HepG2 (cell line): ENCODE results near the gene RPL27A. TPM values are rescaled to one million over a fixed set of nuclear protein-coding genes. Genes with fewer than 3 reads are reported as not detected.

Experiments
- ATAC-seq: fragments of 200-7000 bp; cut with Tn5 transposase; 3 replicates; pipeline ENCODE4 v1.9.1; 2020; ENCODE audit warnings: mild to moderate bottlenecking, moderate library complexity
- BruUV-seq: library from RNA; stranded (reverse); fragments of 400-500 nt; replicated peaks from 2 replicates; lab custom pipeline; 2021; lab: Mats Ljungman, UMichigan
- CTCF ChIA-PET: fragments of 300-600 bp; formaldehyde crosslinking; extraction: SDS; loops from one replicate; lab custom pipeline; 2021; ENCODE audit warnings: low total read pairs, inconsistent platforms, low intra/inter-chr PET ratio; lab: Yijun Ruan, JAX
- POLR2A ChIA-PET: fragments of 350-600 bp; sonication (Branson Sonifier 250); formaldehyde crosslinking; loops from one replicate; lab custom pipeline; 2020; ENCODE audit warnings: antibody characterized with exemption, inconsistent platforms; lab: Yijun Ruan, JAX
- DNase-seq: peaks from one replicate; pipeline ENCODE4 v3.0.0-alpha.2; 2015; ENCODE audit warnings: low spot score
- FAIRE-seq: peaks from 3 replicates; lab custom pipeline; 2011; peaks lifted over from hg19 to GRCh38; lab: Jason Lieb, UNC
- H2AFZ ChIP-seq: one replicate; pipeline ENCODE4 v1.6.1; 2011; ENCODE audit warnings: low read length, inconsistent platforms
- H3K27ac ChIP-seq: fragments of 300-600 bp; 3 replicates; pipeline ENCODE4 v1.8.0; 2011; ENCODE audit warnings: mixed run types, mild to moderate bottlenecking, mixed read lengths, low read length, inconsistent platforms; ENCODE audit not compliant: insufficient read depth; ENCODE audit errors: extremely low read length
- H3K27me3 ChIP-seq, 2 experiments: fragments of 200-600 bp in 1 of 2; 2 replicates in 1 of 2; 3 replicates in 1 of 2; pipeline versions ENCODE4 v1.6.0 to v1.8.0; 2011; ENCODE audit warnings: low read length in 2 of 2, mild to moderate bottlenecking in 2 of 2, moderate library complexity in 2 of 2, inconsistent platforms in 1 of 2; ENCODE audit not compliant: insufficient read depth in 2 of 2, control insufficient read depth in 1 of 2
- H3K36me3 ChIP-seq, 2 experiments: fragments of 200-600 bp in 1 of 2; replicated peaks in 1 of 2; 2 replicates in 1 of 2; 3 replicates in 1 of 2; pipeline versions ENCODE4 v1.5.1 to v1.8.0; 2011; ENCODE audit warnings: low read length in 2 of 2, inconsistent platforms in 1 of 2; ENCODE audit not compliant: insufficient read depth in 2 of 2, control insufficient read depth in 1 of 2
- H3K4me1 ChIP-seq: 2 replicates; pipeline ENCODE4 v1.5.1; 2012; ENCODE audit warnings: low read length, inconsistent platforms; ENCODE audit not compliant: insufficient read depth
- H3K4me2 ChIP-seq: 2 replicates; pipeline ENCODE4 v1.6.0; 2011; ENCODE audit warnings: low read depth, low read length, inconsistent platforms
- H3K4me3 ChIP-seq, 3 experiments: fragments of 200-600 bp in 1 of 3; sonication (generic), shearing (Covaris generic) in 1 of 3; replicated peaks in 1 of 3; 2 replicates each; pipeline ENCODE4 v1.5.1; 2011 to 2016; ENCODE audit warnings: low read length in 3 of 3, inconsistent platforms in 2 of 3, low read depth in 2 of 3, mild to moderate bottlenecking in 2 of 3, control low read depth in 1 of 3, mixed read lengths in 1 of 3; ENCODE audit not compliant: insufficient read depth in 1 of 3
- H3K79me2 ChIP-seq: one replicate; pipeline ENCODE4 v1.6.1; 2011; ENCODE audit warnings: low read length, inconsistent platforms; ENCODE audit not compliant: insufficient read depth
- H3K9ac ChIP-seq: 2 replicates; pipeline ENCODE4 v1.6.0; 2011; ENCODE audit warnings: mild to moderate bottlenecking, low read depth, low read length, inconsistent platforms; ENCODE audit not compliant: insufficient read depth
- H3K9me3 ChIP-seq: 2 replicates; pipeline ENCODE4 v1.5.1; 2012; ENCODE audit warnings: mild to moderate bottlenecking, low read length
- H4K20me1 ChIP-seq: 2 replicates; pipeline ENCODE4 v1.6.0; 2011; ENCODE audit warnings: inconsistent platforms, mild to moderate bottlenecking, low read length, moderate library complexity; ENCODE audit not compliant: insufficient read depth
- HNF4G ChIP-seq, 2 experiments: sonication (generic) in 1 of 2; formaldehyde crosslinking in 1 of 2; IDR thresholded peaks; 2 replicates each; pipeline versions ENCODE4 v1.4.0 to v1.6.1; 2011 to 2020; ENCODE audit warnings: borderline replicate concordance in 2 of 2, low read depth in 2 of 2, mild to moderate bottlenecking in 2 of 2, low read length in 1 of 2, missing genetic modification reagents in 1 of 2, moderate library complexity in 1 of 2
- HNRNPK ChIP-seq: fragments of 200-400 bp; formaldehyde crosslinking; IDR thresholded peaks from 2 replicates; pipeline ENCODE4 v1.6.1; 2018; ENCODE audit warnings: low read length, low read depth, moderate library complexity, mild to moderate bottlenecking; ENCODE audit not compliant: poor library complexity, severe bottlenecking
- HNRNPUL1 ChIP-seq: fragments of 200-400 bp; formaldehyde crosslinking; IDR thresholded peaks from 2 replicates; pipeline ENCODE4 v1.6.1; 2017; ENCODE audit warnings: low read depth, mild to moderate bottlenecking, low read length, moderate library complexity
- IRX3 ChIP-seq: sonication (generic); formaldehyde crosslinking; IDR thresholded peaks from 2 replicates; pipeline ENCODE4 v1.8.1; 2023; ENCODE audit warnings: mild to moderate bottlenecking, low read depth, missing genetic modification reagents, borderline replicate concordance
- MAFF ChIP-seq: IDR thresholded peaks from 2 replicates; pipeline ENCODE4 v1.6.1; 2011; ENCODE audit warnings: low read depth, low read length, improper control_type of control experiment
- MAFK ChIP-seq, 2 experiments: IDR thresholded peaks in 1 of 2; conservative IDR thresholded peaks in 1 of 2; 2 replicates each; pipeline ENCODE4 v1.6.1; 2011; ENCODE audit warnings: improper control_type of control experiment in 2 of 2, low read length in 2 of 2
- MEIS2 ChIP-seq: sonication (generic); formaldehyde crosslinking; IDR thresholded peaks from 2 replicates; pipeline ENCODE4 v1.9.0; 2021; ENCODE audit warnings: mild to moderate bottlenecking, missing genetic modification reagents
- MYC ChIP-seq: sonication (generic); formaldehyde crosslinking; IDR thresholded peaks from 2 replicates; pipeline ENCODE4 v1.9.0; 2021; ENCODE audit warnings: missing genetic modification reagents, borderline replicate concordance
- PITX1 ChIP-seq: sonication (generic); formaldehyde crosslinking; IDR thresholded peaks from 2 replicates; pipeline ENCODE4 v1.5.1; 2020; ENCODE audit warnings: mild to moderate bottlenecking, missing genetic modification reagents
- RFXANK ChIP-seq: IDR thresholded peaks from 2 replicates; pipeline ENCODE4 v1.6.1; 2016
- ZBTB7B ChIP-seq: sonication (generic); formaldehyde crosslinking; IDR thresholded peaks from 2 replicates; pipeline ENCODE4 v1.4.0; 2020; ENCODE audit warnings: missing genetic modification reagents
- ZKSCAN5 ChIP-seq: sonication (generic); formaldehyde crosslinking; IDR thresholded peaks from 2 replicates; pipeline ENCODE4 v1.5.1; 2020; ENCODE audit warnings: mild to moderate bottlenecking, missing genetic modification reagents
- ZMAT3 ChIP-seq: sonication (generic); formaldehyde crosslinking; conservative IDR thresholded peaks from 2 replicates; pipeline ENCODE4 v1.7.0; 2021; ENCODE audit warnings: missing genetic modification reagents
- ZNF235 ChIP-seq: sonication (generic); formaldehyde crosslinking; IDR thresholded peaks from 2 replicates; pipeline ENCODE4 v1.8.1; 2023; ENCODE audit warnings: mild to moderate bottlenecking, missing genetic modification reagents, borderline replicate concordance
- ZNF33A ChIP-seq: sonication (generic); formaldehyde crosslinking; IDR thresholded peaks from 2 replicates; pipeline ENCODE4 v1.5.1; 2020; ENCODE audit warnings: missing genetic modification reagents, mild to moderate bottlenecking, moderate library complexity, borderline replicate concordance
- ZNF430 ChIP-seq: sonication (generic); formaldehyde crosslinking; IDR thresholded peaks from 2 replicates; pipeline ENCODE4 v1.9.0; 2021; ENCODE audit warnings: mild to moderate bottlenecking, missing genetic modification reagents
- ZNF44 ChIP-seq: sonication (generic); formaldehyde crosslinking; IDR thresholded peaks from 2 replicates; pipeline ENCODE4 v1.5.1; 2020; ENCODE audit warnings: mild to moderate bottlenecking, missing genetic modification reagents
- ZNF788 ChIP-seq: sonication (generic); formaldehyde crosslinking; IDR thresholded peaks from 2 replicates; pipeline ENCODE4 v1.5.0; 2020; ENCODE audit warnings: mild to moderate bottlenecking, missing genetic modification reagents, borderline replicate concordance
- ZZZ3 ChIP-seq: sonication (generic); formaldehyde crosslinking; IDR thresholded peaks from 2 replicates; pipeline ENCODE4 v1.4.0; 2020; ENCODE audit warnings: missing genetic modification reagents, mild to moderate bottlenecking, borderline replicate concordance
- WGBS: methylation state at CpG from one replicate; pipeline ENCODE4 v1.1.6; 2017; ENCODE audit warnings: low lambda C conversion rate; 5-methylcytosine and 5-hydroxymethylcytosine counted together
- in situ Hi-C: cut with HindIII; loops from 2 replicates; pipeline ENCODE4 v1.10.0; 2017; ENCODE audit warnings: low pct_unique_long_range_greater_than_20kb; ENCODE audit not compliant: extremely low pct_ligation_motif_present
- intact Hi-C: fragments of 100-400 bp; cut with micrococcal nuclease; formaldehyde crosslinking; loops from one replicate; pipeline ENCODE4 v1.10.0; 2022; ENCODE audit not compliant: unreplicated experiment
- polyA plus RNA-seq, 8 experiments: library from polyadenylated mRNA; depleted of rRNA in 3 of 8; stranded (reverse) in 7 of 8; unstranded in 1 of 8; fragments of >200 nt; fragmentation: Illumina TruSeq in 4 of 8; extraction: Trizol in 4 of 8; gene quantifications; 2 replicates each; pipeline versions ENCODE4 v1.2.1 to v1.2.3, GENCODE V29; 2011 to 2016; ENCODE audit warnings: low read depth in 4 of 8, missing spikeins in 1 of 8, mixed read lengths in 1 of 8; ENCODE audit not compliant: insufficient read depth in 1 of 8
- total RNA-seq, 5 experiments: library from RNA; depleted of rRNA; stranded (reverse); fragments of >200 nt; fragmentation: Illumina TruSeq; extraction: Trizol; gene quantifications; 2 replicates each; pipeline ENCODE4 v1.2.3, GENCODE V29; 2016; ENCODE audit warnings: low read depth in 1 of 5

Gene RPL27A
- total and polyA plus RNA-seq, 2 of the 13 experiments (the other 11 are each of a cell fraction or from before 2014, with no cell fraction given) = 1,531 to 2,153 TPM

- H4K20me1 ChIP-seq = no peaks in the 10 kb centered on the region
- POLR2A ChIA-PET = no interaction called here
- H3K4me3 ChIP-seq = no peak overlapping the region
- in situ Hi-C loops (no loop called here), intact Hi-C loops (no loop called here)
- WGBS = 93% methylated on average over 2 of the region's 2 CpGs
- peaks cover 5 to 17% of the 10 kb centered on the region in 2 experiments; a peak in 4 of 5 replicates for H3K36me3 ChIP-seq
- DNase-seq = no peak
- H3K27ac ChIP-seq = no peak overlapping the region
- H3K9me3 ChIP-seq = no peaks in the 10 kb centered on the region
- CTCF ChIA-PET = no interaction called here
- no peak overlapping the region for H3K4me2 ChIP-seq
- H3K9ac ChIP-seq = no peak overlapping the region
- no peaks in the 10 kb centered on the region for H3K79me2 ChIP-seq
- TF ChIP-seq IRX3 (CRISPR knock-in tag) = no peak
- TF ChIP-seq ZZZ3 (CRISPR knock-in tag) = no peak
- TF ChIP-seq ZNF430 (CRISPR knock-in tag) = no peak
- no peak for TF ChIP-seq ZKSCAN5 (CRISPR knock-in tag)
- TF ChIP-seq MYC (CRISPR knock-in tag) = no peak
- no peak for TF ChIP-seq ZBTB7B (CRISPR knock-in tag)
- no peak for TF ChIP-seq MEIS2 (CRISPR knock-in tag)
- no peak for TF ChIP-seq ZMAT3 (CRISPR knock-in tag)
- TF ChIP-seq PITX1 (CRISPR knock-in tag) = no peak
- no peak for TF ChIP-seq HNRNPUL1
- BruUV-seq = no TSS peak
- H3K27me3 ChIP-seq = no peaks in the 10 kb centered on the region
- FAIRE-seq = no peak
- H2AFZ ChIP-seq = no peak overlapping the region
- no peaks in the 10 kb centered on the region for H3K4me1 ChIP-seq
- no peak for ATAC-seq
Measured at GRCh38 chr11:8672346-8672745, 10.2 kb upstream of the RPL27A start.

- no TSS peak for BruUV-seq
- no peaks in the 10 kb centered on the region for H3K79me2 ChIP-seq
- no peak overlapping the region for H3K4me2 ChIP-seq
- POLR2A ChIA-PET = no interaction called here
- H3K9me3 ChIP-seq = no peaks in the 10 kb centered on the region
- TF ChIP-seq ZNF44 (CRISPR knock-in tag) = no peak
- no peak for TF ChIP-seq ZNF788
- no peak for TF ChIP-seq RFXANK
- TF ChIP-seq MAFF = peak; percentile 81
- TF ChIP-seq MAFK (conservative IDR thresholded peaks at IDR 0.05 in 1 of 2, IDR thresholded peaks at IDR 0.05 in 1 of 2; ENCODE audit: low read length in 2 of 2) = peak; percentile 74 to 86; a peak in 3 of 4 replicates
- TF ChIP-seq HNRNPK = no peak
- no peak for TF ChIP-seq HNF4G (IDR thresholded peaks at IDR 0.05; ENCODE audit: borderline replicate concordance, low read depth, low read length)
- TF ChIP-seq HNF4G (CRISPR knock-in tag; IDR thresholded peaks at IDR 0.05; ENCODE audit: borderline replicate concordance, low read depth) = no peak
- TF ChIP-seq ZNF33A (CRISPR knock-in tag) = no peak
- no peak for TF ChIP-seq ZNF235 (CRISPR knock-in tag)
- TF ChIP-seq, all 625 proteins: peak for 2
- Histone ChIP-seq H3K4me3 (no peak overlapping the region), H2AFZ (no peak overlapping the region), H3K36me3 (peaks cover 7 to 17% of the 10 kb centered on the region in 2 experiments; a peak in 4 of 5 replicates), H3K9ac (no peak overlapping the region), H3K27ac (no peak overlapping the region), H4K20me1 (no peaks in the 10 kb centered on the region), H3K4me1 (peaks cover 18% of the 10 kb centered on the region), H3K27me3 (no peaks in the 10 kb centered on the region)
- 75% methylated on average over 2 of the region's 2 CpGs for WGBS
- DNase-seq (no peak), FAIRE-seq (no peak), ATAC-seq (no peak)
- intact Hi-C loops (no loop called here), in situ Hi-C loops (loop anchor here (25.0 kb wide), 1 partner anchor 287 kb away; the partner anchor contains the start of gene TMEM9B)
- CTCF ChIA-PET = no interaction called here
Measured at GRCh38 chr11:8674859-8675258, 7.7 kb upstream of the RPL27A start.
